Stimulated activated CD8-positive, alpha-beta memory T cell treated with anti-CD3 and anti-CD28 coated beads, Interleukin-15, amount 100 ng/mL, for 48 hours (primary cell): ENCODE results near the gene GALR2.
"Not testable (repeated sequence)": the region's sequence is repeated elsewhere in the genome, so short reads cannot be mapped to it uniquely, and the experiment has no call there.

Experiments used
- DNase-seq, 2 donors: peaks; one replicate each; pipeline ENCODE4 v3.0.0-alpha.2; 2020; ENCODE audit warnings: low read depth in 2 of 2

The GALR2 gene, protein sequence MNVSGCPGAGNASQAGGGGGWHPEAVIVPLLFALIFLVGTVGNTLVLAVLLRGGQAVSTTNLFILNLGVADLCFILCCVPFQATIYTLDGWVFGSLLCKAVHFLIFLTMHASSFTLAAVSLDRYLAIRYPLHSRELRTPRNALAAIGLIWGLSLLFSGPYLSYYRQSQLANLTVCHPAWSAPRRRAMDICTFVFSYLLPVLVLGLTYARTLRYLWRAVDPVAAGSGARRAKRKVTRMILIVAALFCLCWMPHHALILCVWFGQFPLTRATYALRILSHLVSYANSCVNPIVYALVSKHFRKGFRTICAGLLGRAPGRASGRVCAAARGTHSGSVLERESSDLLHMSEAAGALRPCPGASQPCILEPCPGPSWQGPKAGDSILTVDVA

DNA sequence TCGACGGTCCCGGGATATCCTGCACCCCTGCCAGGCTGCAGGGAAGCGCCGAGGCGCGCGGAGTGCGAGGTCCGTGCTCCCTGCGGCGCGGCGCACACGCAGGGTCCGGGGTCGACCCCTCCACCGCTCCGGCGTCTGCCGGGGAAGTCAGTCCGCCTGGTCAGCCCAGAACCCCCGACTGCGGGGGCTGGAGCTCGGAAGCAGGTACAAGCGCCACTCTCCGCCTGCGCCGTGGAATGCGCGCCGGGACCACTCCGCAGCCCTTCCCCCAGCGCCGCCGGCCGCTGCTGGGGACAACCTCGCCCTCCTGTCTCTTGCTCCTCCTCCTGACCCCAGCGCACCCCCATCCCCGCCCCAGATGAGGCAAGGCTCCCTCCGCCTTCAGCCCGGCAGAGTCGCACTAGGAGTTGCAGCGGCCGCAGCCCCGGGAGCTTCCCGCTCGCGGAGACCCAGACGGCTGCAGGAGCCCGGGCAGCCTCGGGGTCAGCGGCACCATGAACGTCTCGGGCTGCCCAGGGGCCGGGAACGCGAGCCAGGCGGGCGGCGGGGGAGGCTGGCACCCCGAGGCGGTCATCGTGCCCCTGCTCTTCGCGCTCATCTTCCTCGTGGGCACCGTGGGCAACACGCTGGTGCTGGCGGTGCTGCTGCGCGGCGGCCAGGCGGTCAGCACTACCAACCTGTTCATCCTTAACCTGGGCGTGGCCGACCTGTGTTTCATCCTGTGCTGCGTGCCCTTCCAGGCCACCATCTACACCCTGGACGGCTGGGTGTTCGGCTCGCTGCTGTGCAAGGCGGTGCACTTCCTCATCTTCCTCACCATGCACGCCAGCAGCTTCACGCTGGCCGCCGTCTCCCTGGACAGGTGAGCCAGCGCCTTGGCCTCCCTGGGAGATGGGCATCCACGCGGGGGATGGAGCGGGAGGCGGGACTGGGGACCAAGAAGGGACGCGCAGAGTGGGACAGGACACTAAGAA, at the start of gene GALR2:
Gene GALR2 (plus strand): TSS at position 392 of the 974 bp plus-strand sequence. CDS start 103 bp downstream, at position 495.
- no peak for DNase-seq

GRCh38 chr17:76025294-76025693, 49.3 kb upstream of the GALR2 start:
- no peak for DNase-seq

DNA sequence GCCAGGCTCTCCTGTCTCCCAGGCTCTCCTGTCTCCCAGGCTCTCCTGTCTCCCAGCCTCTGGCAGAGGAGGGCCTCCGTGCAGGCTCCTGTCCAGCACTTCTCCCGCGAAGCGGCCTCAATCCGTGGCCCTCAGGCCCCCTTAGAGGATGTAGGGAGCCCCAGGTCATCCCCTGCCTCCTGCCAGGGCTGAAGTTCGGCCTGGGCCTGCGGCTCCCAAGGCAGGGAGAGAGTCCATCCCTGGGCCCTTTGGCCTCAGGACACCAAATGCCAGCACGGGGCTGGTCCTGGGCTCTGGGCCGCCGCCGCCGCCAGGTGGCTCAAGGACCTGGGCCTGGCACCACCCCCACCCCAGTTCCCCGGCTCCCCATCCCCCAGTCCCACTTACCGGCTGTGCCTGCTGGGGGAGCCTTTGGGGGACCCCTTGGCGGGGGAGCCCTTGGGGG, 47.8 kb upstream of the GALR2 start:
- no peak for DNase-seq

DNA sequence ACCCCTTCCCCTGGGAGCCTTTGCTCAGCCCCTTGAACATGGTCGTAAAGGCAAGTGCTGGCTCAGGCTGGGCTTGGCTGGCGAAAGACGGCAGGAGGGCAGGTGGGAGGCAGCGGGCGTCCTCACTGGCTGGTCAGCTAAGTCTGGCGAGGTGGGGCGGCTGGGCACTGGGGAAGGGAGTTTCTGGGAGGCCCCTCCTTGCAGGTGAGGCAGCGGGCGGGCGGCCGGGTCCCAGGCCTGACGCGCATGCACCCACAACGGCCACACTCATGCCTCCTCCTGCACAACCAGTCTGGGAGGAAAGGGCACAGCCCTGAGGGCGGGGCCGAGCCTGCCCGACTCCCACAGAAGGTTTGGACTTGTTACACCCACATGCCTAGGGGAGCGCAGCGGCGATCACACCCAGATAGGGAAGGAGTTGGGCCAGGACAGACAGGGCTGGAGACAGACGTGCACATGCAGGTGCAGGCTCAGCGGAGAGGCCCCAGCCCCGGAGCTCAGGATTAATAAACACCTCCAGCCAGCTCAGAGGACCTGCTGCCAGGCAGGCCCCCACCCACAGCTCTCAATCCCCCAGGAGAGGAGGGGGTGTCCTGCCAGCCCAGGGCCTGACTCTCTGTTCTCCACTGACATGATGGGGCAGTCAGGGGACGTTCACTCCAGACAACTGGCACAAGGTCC, 47.3 kb upstream of the GALR2 start, which contains the start of gene EVPL:
Gene EVPL (minus strand): TSS at position 148 of the 681 bp plus-strand sequence. CDS start 108 bp downstream, at position 40.
- no peak for DNase-seq

GRCh38 chr17:76032073-76032779, 42.4 kb upstream of the GALR2 start:
- no peak for DNase-seq

GRCh38 chr17:76032780-76033108, 41.8 kb upstream of the GALR2 start:
- DNase-seq: no peak

DNA sequence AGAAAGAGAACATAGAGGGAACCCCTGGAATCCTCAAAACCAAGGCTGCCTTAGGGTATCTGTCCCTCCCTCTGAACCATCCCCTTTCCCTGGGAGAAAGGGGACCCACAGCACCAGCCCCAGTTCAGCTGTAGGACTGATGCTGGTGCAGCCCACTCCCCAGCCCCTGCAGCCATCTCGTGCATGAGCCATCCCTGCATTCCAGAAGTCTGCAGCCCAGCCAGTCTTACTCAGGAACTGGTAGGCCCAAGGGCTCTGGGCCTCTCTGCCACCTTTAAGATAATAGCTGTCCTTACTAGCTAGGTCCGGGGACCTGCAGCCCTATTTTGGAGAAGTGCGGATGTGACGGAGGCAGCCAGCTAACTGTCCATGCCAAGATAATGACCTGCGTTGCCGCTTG, 41.4 kb upstream of the GALR2 start:
- no peak for DNase-seq

DNA sequence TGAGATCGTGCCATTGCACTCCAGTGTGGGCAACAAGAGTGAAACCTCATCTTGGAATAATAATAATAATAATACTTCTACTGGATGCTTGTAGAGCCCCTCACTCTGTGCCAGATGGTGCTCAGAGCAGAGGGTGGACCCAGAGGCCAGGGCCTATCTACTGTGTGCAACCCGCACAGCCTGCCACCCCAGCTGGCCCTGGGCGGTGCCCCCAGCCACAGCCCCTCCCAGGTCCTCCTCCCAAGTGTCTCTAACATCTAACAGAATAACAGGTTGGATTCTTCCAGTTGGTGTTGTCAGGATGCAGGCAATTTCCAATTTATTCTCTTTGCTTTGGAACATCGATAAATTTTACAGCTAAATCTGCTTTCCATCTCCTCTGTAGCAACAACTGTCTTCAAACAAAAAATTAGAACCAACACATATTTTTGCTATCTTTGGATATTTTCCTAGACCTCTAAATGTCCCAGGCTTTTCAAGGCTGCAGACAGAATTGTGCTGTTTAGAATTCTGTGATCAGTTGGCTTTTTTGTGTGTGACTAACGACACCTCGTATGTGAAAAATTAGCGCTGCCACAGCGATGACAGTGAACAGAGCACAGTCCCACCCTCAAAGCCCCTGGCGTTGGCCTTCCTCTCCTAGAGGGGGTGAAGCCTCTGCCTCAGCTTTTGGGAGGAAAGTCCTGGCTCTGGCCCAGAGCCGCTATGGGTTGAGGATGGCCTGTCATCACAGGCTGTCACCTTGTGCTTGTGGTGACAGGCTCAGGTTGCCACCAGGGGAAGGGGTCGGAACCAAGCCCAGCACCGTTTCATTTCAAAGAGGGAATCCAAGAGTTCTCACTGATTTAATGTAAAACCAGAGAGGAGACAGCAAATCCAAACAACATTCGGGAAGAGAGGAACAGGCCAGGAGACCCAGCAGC, 39.9 kb upstream of the GALR2 start:
- DNase-seq: no peak

DNA sequence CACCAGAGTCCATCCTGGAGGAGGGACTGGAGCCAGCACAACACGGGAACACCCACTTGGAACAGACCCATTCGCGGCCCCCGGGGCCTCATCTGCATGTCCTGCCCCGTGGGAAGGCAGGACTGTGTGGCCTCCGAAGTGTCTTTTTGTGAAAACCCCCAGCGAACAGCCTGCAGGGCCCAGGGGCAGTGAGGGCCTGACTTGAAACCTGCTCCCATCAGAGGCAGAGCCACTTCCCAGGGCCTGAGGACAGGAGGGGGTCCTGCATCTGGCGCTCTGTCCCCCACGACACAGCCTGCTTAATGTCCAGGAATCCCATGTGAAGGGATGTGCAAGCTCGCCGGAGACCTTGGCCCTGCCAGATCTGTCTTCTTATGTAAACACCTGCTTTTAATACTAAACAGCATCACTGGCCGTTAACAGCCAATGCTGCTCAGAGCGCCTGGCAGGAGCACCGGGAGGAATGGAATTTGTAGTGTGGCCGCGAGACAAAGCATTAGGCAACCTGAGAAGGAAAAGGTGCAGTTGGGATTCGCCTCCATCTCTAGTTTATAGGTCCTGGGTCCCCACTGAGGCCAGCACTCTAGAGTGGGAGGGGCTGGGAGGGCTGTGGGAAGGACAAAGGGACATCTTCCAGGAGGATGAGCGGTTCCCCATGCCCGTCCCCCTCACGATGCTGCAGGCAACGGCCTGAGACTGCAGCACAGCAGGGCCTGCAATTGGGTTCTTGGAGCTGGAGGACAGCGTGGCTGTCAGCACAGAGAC, 37.9 kb upstream of the GALR2 start:
- no peak for DNase-seq

GRCh38 chr17:76038050-76038449, 36.5 kb upstream of the GALR2 start:
- no peak for DNase-seq

DNA sequence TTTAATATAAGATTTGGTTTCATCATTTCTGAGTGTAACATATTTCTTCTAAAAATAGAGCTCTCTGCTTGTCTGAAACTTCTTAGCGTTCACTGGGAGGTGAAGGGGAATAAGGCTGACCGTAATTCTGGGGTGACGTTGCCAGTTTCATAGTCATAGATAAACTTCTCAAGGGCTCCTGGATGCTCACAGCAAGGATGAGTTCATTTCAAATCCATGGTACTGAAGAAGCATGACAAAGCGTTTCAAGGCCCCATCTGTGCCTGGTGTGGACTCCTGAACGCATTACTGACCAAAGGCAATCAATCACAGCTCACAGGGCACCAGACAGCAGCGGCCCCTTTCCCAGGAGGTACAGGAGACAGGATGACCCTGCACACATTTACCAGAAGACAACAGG, 35.5 kb upstream of the GALR2 start:
- no peak for DNase-seq

DNA sequence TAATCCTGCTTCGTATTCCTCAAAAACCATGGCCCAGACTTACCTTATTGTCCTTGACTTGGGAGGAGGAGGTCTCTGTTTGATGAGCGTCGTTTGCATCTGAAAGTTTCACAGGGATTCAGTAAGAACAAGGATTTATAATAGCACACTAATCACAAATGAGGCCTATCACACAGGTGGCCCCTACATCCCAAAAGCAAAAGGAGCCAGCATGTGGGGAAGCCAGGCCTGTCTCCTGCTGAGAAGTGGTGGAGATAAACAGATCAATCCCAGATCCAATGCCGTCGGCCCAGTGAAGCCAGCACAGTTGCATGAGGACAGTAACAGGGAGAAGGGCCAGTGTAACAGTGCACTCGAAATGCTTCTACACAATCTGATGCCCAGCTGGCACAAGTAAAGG, 34.2 kb upstream of the GALR2 start:
- DNase-seq: no peak

DNA sequence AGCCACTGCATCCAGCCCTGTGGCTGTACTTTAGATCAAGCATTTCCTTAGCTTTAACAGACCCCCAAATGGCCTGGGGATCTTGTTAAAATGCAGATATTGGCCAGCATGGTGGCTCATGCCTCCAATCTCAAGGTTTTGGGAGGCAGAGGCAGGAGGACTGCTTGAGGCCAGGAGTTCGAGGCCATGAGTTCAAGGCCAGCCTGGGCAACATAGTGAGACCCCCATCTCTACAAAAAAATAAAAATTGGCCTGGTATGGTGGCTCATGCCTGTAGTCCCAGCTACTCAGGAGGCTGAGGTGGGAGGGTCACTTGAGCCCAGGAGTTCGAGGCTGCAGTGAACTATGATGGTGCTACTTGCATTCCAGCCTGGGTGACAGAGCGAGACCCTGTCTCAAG, 31.7 kb upstream of the GALR2 start:
- DNase-seq: not testable (repeated sequence)

DNA sequence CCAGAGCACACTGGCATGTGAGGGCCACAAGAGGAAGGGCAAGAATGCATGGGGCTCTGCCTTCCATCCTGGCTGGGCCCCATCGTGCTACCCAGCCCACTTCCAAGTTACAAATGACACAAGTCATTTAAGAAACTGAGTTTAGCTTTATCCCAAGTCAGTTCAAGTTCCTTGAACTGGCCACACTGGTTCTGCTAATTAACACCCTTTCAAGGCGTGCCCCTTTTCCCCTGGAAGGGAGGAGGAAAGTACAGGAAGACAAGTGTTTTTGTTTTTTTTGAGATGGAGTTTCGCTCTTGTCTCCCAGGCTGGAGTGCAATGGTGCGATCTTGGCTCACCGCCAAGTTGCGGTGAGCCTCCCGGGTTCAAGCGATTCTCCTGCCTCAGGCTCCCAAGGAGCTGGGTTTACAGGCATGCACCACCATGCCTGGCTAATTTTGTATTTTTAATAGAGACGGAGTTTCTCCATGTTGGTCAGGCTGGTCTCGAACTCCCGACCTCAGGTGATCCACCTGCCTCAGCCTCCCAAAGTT, 30.0 kb upstream of the GALR2 start:
- DNase-seq: not testable (repeated sequence)

GRCh38 chr17:76046064-76046463, 28.5 kb upstream of the GALR2 start:
- no peak for DNase-seq

DNA sequence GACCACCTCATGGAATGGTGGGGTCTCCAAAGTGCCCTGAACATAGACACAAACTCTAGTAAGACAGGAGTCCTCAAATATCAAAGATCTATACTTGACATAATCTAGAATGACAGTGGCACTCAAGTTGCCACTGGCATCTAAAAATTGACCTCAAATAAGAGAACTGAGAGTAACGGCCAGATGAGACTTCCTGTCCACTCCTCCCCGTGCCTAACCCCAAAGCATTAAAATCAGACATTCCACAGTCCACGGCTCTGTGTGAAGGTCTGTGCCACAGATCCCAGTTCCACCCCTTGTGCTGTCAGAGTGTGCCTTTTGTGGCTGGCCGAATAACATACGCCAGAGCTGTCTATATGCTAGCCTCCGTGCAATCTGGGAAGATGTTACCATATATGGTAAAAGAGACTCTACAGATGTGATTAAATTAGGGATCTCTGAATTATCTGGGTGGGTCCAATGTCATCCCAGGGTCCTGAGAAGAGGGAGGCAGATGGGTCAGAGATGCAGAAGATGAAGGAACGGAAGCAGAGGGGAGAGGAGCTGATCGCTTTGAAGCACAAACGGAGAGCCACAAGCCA, 26.5 kb upstream of the GALR2 start:
- no peak for DNase-seq

- no peak for DNase-seq
Observed at GRCh38 chr17:76048711-76049110, 25.9 kb upstream of the GALR2 start.

GRCh38 chr17:76049239-76049638, 25.3 kb upstream of the GALR2 start:
- no peak for DNase-seq
